Measurements from ENCODE around the gene BBIP1.

Gene BBIP1

GRCh38 chr10:110918643-110919348, at the start of gene BBIP1:
BBIP1 (minus strand) TSS chr10:110919180; CDS start chr10:110918157, 1,023 bp downstream.
- ATAC-seq = peak; percentile 94
- TF ChIP-seq TSHZ2 (CRISPR knock-in tag; IDR thresholded peaks at IDR 0.05) (0 out of 2 replicates have a peak, but pooled peaks have one; percentile 23), PPARA (CRISPR knock-in tag; IDR thresholded peaks at IDR 0.05; ENCODE audit: borderline replicate concordance) (no peak), CSRNP3 (CRISPR knock-in tag; IDR thresholded peaks at IDR 0.05) (0 out of 2 replicates have a peak, but pooled peaks have one; percentile 65), ZFP30 (CRISPR knock-in tag; IDR thresholded peaks at IDR 0.05) (no peak), ZC3H10 (CRISPR knock-in tag; IDR thresholded peaks at IDR 0.05) (no peak), ZNF70 (CRISPR knock-in tag; IDR thresholded peaks at IDR 0.05) (no peak; the same call in 1 of the 2 replicates), TCF4 (CRISPR knock-in tag; IDR thresholded peaks at IDR 0.05; ENCODE audit: borderline replicate concordance) (peak; percentile 16; the same call in 1 of the 2 replicates), ZFP3 (CRISPR knock-in tag; IDR thresholded peaks at IDR 0.05) (peak; percentile 68; the same call in 1 of the 2 replicates), TOX (CRISPR knock-in tag; IDR thresholded peaks at IDR 0.05; ENCODE audit: borderline replicate concordance) (no peak), ZNF565 (CRISPR knock-in tag; conservative IDR thresholded peaks at IDR 0.05; ENCODE audit: low read depth) (no peak), CREB5 (CRISPR knock-in tag; IDR thresholded peaks at IDR 0.05; ENCODE audit: low read depth) (no peak), CSDC2 (CRISPR knock-in tag; IDR thresholded peaks at IDR 0.05) (no peak), ISL1 (CRISPR knock-in tag; IDR thresholded peaks at IDR 0.05) (no peak), GLIS3 (CRISPR knock-in tag; IDR thresholded peaks at IDR 0.05) (peak; percentile 83; the same call in 1 of the 2 replicates), ESRRG (CRISPR knock-in tag; IDR thresholded peaks at IDR 0.05) (no peak), PATZ1 (CRISPR knock-in tag; IDR thresholded peaks at IDR 0.05; ENCODE audit: borderline replicate concordance) (peak; percentile 72), ZNF8 (CRISPR knock-in tag; IDR thresholded peaks at IDR 0.05) (peak; percentile 32; the same call in 1 of the 2 replicates), RARB (CRISPR knock-in tag; IDR thresholded peaks at IDR 0.05) (no peak), POU6F1 (CRISPR knock-in tag; IDR thresholded peaks at IDR 0.05; ENCODE audit: borderline replicate concordance, low read depth) (0 out of 2 replicates have a peak, but pooled peaks have one; percentile 8), ARNTL (CRISPR knock-in tag; IDR thresholded peaks at IDR 0.05; ENCODE audit: borderline replicate concordance, low read depth) (no peak), SNAI2 (CRISPR knock-in tag; IDR thresholded peaks at IDR 0.05) (no peak)

GRCh38 chr10:110967645-110968044, 48.7 kb upstream of the BBIP1 start:
- no peak for ATAC-seq
- TF ChIP-seq POU6F1 (CRISPR knock-in tag; IDR thresholded peaks at IDR 0.05; ENCODE audit: borderline replicate concordance, low read depth) (no peak), CSDC2 (CRISPR knock-in tag; IDR thresholded peaks at IDR 0.05) (no peak), RARB (CRISPR knock-in tag; IDR thresholded peaks at IDR 0.05) (no peak), ZNF565 (CRISPR knock-in tag; conservative IDR thresholded peaks at IDR 0.05; ENCODE audit: low read depth) (no peak), ZNF8 (CRISPR knock-in tag; IDR thresholded peaks at IDR 0.05) (no peak), ISL1 (CRISPR knock-in tag; IDR thresholded peaks at IDR 0.05) (no peak), TCF4 (CRISPR knock-in tag; IDR thresholded peaks at IDR 0.05; ENCODE audit: borderline replicate concordance) (no peak), BACH2 (CRISPR knock-in tag; IDR thresholded peaks at IDR 0.05; ENCODE audit: borderline replicate concordance) (no peak), PPARA (CRISPR knock-in tag; IDR thresholded peaks at IDR 0.05; ENCODE audit: borderline replicate concordance) (no peak), PATZ1 (CRISPR knock-in tag; IDR thresholded peaks at IDR 0.05; ENCODE audit: borderline replicate concordance) (no peak), GLIS3 (CRISPR knock-in tag; IDR thresholded peaks at IDR 0.05) (no peak), ZFP3 (CRISPR knock-in tag; IDR thresholded peaks at IDR 0.05) (no peak), OSR1 (CRISPR knock-in tag; IDR thresholded peaks at IDR 0.05) (no peak)

All from SK-N-SH treated with all-trans-retinoic acid at 6 μM for 48 hours (cell line).